HG02759 (cell line): ENCODE data around the gene C21orf58.

Experiments used
- ATAC-seq: cut with Tn5 transposase; IDR thresholded peaks from one replicate; pipeline ENCODE4 v1.9.1; 2021; ENCODE audit warnings: mild to moderate bottlenecking, moderate library complexity; ENCODE audit not compliant: unreplicated experiment

C21orf58 gene

DNA sequence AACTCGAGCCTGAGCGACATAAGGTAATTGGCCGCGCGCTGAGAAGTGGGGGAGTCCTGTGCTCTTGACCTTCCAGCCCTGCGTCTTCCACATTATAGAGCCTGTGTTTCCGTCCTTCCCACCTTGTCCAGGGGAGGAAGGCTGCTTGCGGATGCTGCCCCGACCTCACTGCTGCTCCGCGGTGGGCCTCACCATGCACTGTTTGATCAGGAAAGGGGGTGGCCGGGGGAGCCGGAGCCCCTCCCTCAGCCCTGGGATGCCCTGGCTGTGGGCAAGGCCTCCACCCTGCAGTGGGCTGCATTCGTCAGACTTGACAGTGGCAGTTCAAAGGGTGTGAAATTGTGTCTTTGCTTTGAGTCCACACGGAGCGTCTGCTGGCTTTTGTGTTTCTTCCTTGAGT is 30.4 kb upstream of the C21orf58 start:
- ATAC-seq = no peak

DNA sequence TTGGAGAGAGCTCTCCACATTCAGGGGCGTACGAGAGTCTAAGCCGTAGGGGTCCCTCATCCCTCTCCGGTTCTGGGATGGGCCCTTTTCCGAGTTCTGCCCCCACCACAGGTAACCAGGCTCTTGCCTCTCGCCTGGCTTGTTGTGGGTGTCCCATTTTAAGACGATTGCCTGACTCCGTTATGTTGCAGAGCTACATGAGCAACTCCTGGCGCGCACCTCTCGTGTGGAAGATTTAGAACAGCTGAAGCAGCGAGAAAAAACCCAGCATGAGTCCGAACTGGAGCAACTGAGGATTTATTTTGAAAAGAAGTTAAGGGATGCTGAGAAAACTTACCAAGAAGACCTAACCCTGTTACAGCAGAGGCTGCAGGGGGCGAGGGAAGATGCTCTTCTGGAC is 29.2 kb upstream of the C21orf58 start:
- no peak for ATAC-seq

DNA sequence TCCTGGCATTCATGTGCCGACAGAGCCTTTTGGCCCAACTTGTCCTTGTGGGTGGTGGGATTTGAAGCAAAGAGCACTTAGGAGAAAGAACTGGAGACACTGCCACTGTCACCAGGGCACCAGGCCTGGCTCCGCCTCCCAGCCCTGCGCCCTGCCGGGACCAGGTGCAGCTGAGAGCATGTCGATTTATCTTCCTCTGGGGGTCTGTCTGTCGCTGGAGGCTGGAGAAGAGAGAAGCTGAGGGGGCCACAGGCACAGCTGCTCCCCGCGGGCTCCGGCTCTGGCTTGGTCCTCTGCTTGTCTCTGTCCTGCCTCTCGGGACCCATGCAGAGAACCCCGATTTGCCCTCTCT is 28.5 kb upstream of the C21orf58 start:
- no peak for ATAC-seq

DNA sequence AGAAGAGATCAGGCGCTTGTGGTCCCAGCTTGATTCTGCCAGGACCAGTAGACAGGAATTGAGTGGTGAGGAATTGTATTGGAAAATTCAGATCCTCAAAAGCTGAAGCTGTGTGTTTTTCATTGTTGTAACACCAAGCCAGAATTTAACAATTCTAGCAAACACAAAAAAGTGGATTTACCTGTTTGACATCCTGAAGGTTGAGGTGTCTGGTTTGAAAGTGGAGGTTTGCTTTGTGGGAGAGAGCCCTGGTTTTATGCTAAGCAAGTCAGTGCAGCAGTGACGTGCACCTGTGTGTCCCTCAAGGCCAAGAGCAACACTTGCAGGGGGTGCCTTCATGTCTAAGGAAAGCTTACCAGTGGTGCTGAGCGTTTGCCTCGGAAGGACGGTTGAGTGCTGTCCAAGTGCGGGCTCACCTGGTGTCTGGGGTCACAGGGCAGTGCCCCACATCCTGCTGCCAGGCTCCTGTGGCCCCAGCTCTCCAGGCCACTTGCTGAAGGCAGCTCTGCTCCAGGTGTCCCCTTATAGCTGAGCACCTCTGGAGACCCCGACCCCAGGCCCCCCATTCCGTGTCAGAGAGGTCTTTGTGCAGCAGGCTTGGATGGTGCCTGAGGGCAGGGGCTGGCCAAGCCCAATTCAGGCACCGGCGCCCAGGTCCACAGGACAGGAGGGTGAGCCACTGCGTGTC is 27.9 kb upstream of the C21orf58 start:
- ATAC-seq = no peak

DNA sequence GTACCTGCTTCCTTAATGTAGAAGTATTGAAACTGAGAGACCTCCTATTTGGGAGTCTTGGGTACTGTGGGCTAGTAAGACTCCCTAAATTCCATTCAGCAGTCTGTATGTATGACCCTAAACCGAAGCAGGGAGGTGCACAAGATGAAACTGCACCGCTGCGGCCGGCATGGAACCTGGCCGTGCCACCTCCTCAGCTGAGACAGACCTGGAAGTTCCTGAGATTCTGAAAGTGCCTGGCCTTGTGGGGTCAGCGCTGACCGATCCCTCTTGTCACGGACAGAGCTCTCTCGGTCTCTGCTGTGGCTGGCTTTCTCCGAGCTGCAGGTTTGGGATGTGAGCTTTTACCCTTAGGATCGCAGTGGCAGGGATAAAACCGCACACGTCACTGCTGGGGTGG is 27.3 kb upstream of the C21orf58 start:
- no peak for ATAC-seq

DNA sequence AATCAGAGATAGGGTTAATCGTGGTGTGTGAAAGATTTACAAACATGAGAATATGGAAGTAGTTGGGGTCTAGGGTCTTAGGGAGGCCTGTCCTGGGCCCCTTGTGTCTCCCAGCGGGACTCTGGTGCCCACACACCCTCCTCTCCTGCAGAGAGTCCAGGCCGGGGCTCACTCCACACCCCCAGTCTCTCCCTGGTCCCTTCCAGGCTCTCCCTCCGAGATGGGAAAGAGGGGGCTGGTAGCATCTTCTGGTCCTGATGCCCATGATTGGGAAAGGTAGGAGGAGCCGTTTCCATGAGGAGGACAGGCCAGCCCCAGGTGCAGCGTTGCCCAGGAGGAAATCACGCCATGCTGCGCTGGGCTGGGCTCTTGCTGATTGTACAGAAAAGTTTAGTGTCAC is 26.9 kb upstream of the C21orf58 start:
- no peak for ATAC-seq

DNA sequence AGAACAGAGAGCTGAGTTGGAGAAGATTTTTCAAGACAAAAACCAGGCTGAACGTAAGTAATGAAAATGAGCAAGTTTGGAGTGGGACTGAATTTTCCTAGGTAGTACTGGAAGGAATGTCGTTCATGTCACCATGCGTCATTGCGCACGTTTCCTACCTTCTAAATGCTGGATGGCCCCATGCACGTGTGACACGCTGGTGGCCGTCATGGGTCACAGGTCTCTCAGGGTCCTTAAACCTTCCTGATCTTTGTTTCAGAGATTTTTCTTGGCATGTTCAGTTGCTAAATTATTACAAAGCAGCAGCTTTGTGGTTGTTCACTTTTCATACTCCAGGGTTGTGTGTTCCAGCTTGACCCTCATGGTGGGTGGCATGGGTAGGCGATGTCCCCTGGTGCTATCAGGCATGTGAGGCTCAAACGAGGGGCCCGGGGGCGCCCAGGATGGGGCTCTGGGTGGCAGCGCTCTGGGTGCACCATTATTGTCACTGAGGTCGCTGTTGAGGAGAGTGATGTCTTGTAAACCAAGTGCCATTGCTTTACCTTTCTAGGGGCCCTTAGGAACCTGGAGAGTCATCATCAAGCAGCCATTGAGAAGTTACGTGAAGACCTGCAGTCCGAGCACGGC is 25.6 kb upstream of the C21orf58 start:
- ATAC-seq = no peak

DNA sequence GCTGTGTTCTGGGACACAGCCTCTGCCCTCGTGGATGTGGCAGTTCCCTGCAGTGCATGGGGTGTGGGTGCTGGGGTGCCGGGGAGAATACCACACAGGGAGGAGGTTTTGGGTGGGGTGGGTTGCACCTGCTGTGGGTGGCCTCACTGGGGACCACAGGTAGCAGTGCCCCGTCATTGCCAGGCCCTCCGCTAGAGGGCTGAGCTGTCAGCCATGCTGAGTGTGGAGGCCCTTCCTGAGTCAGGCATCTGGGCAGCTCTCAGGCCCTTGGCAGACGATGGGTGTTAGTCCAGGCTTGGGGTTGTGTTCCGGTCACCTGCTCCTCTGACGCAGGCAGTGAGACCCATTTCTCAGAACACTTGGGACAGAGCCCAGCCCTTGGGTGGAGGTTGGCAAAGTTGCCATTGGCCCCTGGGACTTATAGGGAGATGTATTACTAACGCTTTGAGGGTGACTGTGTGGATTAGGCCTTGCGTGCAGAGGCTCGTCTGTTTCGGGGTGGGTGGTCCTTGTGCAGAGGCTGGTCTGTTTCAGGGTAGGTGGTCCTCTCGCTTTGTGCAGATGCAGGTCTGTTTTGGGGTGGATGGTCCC is 24.2 kb upstream of the C21orf58 start:
- ATAC-seq = no peak

DNA sequence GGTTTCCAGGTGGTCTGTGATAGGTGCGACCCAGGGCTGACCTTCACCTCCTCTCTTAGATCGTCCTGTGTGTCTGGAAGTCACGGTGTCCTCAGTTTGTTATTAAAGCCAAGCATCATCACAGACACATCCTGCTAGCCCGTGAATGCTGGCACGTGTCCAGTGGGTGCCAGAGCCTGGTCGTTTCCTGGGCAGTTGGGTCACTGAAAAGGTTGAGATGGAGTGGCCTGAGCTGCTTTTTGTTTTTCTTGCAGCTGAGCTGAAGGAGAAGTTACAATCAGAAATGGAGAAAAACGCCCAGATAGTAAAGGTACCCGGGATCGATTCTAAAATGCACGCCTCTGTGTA is 23.5 kb upstream of the C21orf58 start:
- no peak for ATAC-seq

DNA sequence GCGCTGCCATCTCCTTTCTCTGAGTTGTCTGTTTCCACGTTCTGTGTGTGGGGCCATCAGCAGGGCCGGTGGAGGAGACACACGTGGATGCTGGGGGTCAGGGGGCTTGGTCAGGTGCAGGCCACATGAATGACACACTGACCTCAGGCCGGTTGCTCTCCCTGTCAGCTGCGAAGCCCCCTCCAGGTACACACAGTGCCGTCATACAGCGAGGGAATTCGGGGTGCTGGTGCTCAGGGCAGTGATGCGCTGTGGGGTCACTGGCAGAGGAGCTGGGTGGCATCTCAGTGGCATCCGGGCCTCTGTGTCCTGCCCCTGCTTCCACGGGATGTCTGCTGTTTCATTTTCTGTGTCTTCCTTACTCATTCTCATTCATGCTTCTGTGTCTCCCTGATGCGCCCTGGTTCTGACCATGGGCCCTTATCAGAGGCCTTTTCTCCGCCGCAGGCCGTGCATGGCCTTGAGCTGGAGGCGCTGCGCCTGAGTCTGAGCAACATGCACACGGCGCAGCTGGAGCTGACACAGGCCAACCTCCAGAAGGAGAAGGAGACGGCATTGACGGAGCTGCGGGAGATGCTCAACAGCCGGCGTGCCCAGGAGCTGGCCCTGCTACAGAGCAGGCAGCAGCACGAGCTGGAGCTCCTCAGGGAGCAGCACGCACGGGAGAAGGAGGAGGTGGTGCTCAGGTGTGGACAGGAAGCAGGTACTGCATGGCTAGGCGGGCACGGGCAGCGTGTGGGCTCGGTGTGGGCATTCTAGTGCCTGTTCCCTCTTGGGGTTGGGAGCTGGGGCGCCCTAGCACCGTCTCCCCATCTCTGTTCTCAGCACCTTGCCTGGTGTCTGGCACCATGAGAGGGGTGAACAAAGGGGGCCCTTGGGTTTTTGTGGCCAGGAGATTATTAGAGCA is 22.9 kb upstream of the C21orf58 start:
- no peak for ATAC-seq

DNA sequence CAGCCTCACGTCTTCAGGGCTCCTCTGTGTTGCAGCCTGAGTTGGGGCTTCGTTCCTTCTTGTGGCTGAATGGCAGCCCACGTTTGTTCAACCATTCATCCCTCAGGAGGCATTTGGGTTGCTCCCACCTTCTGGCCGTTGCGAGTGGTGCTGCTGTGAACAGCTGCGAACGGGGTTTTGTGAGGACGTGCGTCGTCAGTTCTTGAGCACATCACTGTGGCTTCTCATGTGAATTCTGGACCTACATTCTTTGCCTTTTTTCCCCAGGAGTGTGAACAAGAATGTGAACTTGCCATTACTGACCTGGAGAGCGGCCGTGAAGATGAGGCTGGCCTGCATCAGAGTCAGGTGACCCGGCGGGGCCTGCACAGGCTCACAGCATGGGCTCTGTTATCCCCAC is 22.2 kb upstream of the C21orf58 start:
- ATAC-seq = no peak

DNA sequence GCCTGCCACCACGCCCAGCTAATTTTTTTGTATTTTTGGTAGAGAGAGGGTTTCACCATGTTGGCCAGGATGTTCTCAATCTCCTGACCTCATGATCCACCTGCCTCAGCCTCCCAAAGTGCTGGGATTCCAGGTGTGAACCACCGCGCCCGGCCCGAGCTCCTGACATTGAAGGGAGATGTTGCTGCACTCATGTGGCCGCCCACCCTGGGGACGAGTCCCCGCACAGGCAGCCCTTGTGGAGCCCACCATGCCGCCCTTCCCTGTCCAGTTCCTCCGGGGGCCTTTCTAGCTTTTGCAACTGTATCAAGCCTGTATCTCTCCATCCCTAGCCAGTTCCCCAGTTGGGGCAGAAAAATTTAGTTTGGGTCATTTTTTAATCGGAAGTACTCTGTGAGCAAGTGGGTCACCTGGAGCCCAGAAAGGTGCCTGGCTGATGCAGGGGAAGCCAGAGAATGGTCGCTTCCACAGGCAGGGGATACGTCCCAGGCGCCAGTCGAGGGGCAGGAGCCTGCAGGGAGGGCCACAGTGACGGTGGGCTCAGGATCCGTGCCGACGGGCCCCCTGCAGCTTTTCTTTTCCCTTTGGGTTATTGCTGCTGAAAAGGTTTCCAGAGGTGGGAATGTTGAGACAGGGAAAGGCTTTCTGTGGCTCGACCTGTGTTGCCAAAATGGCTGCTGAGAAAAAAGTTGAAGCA is 20.7 kb upstream of the C21orf58 start:
- no peak for ATAC-seq

DNA sequence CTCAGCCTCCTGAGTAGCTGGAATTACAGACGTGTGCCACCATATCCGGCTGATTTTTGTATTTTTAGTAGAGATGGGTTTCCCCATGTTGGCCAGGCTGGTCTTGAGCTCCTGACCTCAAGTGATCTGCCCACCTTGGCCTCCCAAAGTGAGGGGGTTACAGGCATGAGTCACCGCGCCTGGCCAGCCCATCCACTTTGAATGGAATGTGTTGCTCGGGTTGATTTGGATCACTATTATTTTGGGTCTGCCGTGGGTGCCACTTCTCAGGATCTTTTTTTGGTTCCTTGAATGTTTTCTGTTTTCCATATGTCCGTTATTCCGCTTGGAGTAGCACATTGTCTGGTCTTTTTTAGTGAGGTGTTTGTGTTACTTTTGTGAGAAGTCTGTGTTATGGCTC is 17.3 kb upstream of the C21orf58 start:
- no peak for ATAC-seq

DNA sequence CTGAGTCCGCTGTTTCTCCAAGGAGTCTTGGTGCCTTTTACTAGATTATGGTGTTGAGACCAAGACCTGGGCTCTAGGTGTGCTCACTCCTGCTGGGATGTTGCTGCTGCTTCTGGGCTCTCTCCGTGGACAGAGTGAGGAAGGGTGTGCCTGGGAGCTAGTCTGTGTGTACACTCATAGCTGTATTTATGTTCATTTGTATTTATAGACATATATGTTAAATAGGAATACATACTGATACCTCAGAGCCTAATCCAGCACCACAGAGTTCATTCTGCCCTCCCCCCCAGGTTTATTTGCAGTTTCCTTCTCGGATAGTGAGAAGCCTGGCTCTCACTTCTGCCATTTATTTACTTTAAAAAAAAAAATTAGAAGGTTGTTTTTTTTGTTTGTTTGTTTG is 12.9 kb upstream of the C21orf58 start:
- ATAC-seq = no peak

DNA sequence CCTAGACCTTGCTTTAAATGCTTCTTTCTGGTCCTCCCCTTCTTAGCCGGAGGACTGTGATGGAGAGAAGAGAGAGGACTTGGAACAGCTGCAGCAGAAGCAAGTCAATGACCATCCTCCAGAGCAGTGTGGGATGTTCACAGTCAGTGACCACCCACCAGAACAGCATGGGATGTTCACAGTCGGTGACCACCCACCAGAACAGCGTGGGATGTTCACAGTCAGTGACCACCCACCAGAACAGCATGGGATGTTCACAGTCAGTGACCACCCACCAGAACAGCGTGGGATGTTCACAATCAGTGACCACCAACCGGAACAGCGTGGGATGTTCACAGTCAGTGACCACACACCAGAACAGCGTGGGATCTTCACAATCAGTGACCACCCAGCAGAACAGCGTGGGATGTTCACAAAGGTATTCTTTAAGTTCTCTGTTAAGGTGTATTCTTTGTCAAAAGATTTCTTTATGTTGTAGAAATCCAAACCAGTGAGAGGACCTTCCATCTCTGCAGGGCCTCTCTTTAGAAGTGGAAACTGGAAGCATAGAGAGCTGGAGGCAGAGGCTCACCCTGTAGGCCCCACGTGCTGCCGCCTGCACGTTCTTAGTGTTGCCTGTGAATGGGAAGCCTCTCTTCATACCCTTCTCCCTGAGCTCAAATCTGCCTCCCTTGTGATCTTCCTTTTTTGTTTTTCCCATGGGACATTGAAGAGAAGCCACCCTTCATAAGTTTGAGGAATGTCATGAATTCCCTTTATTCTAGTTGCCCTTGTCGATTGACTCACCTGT is 10.9 kb upstream of the C21orf58 start:
- ATAC-seq = no peak

DNA sequence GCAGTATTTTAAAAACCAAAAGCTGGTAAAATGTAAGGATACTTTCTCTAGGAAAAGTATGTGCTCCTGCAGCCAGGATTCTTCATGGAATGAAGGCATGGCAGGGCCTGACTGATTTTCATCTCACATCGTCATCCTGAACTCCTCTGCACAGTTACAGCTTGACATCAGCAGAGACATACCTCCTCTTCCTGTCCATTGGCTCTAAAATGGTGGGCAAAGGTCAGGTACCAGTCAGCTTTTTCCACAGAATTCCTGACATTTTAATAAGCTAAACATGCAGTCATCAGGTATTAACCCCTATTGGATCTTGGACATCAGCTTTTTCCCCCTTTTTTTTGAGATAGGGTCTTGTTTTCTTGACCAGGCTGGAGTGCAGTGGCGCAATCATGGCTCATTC is 6.1 kb upstream of the C21orf58 start:
- no peak for ATAC-seq

DNA sequence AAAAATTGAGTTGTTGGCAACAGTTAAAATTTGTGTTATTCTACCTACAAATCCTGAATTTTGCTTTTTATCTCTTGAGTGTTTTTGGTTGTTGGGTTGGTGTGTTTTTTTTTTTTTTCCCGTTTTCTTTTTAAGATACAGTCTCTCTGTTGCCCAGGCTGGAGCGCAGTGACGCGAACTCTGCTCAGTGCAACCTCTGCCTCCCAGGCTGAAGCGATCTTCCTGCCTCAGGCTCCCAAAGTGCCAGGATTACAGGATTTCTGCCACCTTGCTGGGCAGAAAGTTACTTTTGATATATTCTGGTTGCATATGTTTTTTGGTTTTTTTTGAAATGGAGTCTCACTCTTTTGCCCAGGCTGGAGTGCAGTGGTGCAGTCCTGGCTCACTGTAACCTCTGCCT is 4.5 kb upstream of the C21orf58 start:
- ATAC-seq = no peak

DNA sequence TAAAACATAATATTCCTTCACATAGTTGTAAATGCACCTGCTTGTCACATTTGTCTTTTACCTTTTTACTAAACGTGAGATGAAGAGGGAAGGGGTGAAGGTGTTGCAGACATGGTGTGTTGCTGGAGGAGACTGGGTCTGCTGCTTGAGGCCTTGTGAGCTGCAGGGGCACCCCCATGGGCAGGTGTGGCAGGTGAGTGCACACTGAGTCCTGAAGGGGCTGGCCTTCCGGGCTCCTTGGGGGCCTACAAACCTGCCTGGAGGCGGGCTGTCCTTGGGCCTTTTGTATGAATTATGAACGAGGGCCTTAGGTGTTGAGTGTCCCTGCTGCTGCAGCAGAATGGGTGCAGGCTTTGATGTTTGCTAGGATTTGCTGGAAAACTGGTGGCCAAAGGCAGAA is 4.0 kb upstream of the C21orf58 start:
- no peak for ATAC-seq

DNA sequence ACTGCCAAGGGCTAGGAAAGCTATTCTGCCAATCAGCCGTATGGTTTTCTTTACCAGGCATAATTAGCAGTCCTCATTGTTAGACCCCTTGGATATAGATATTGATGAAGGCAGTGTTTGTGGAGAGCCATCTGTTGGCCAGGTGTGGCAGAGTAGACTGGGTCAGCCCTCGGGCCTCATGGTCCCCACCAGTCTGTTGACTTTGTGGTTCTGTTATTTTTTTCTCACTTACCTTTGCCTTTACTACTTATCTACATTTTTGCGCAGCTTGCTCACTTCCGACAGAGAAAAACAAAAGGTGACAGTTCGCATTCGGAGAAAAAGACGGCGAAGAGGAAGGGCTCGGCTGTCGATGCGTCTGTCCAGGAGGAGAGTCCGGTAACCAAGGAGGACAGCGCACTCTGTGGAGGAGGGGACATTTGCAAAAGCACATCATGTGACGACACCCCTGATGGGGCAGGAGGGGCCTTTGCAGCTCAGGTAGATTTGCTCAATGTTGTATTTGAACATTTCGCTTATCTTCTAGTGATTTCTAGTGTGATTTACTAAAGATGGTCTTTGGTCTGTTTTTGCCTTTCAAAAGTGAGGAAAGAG is 2.5 kb upstream of the C21orf58 start:
- no peak for ATAC-seq
